Astrocyte (in vitro differentiated cells and primary cell): ENCODE measurements around the gene GABBR2.

Source experiments
- EZH2 ChIP-seq: IDR thresholded peaks from 2 replicates; pipeline ENCODE4 v1.6.1; 2012; ENCODE audit warnings: mild to moderate bottlenecking, low read length, inconsistent platforms; ENCODE audit not compliant: insufficient read depth
- TF ChIP-seq, protein P1 (sequence below): IDR thresholded peaks from 2 replicates; pipeline ENCODE4 v1.5.1; 2011; ENCODE audit warnings: low read depth, mild to moderate bottlenecking, inconsistent platforms, low read length, moderate library complexity; ENCODE audit not compliant: insufficient read depth

DNA sequence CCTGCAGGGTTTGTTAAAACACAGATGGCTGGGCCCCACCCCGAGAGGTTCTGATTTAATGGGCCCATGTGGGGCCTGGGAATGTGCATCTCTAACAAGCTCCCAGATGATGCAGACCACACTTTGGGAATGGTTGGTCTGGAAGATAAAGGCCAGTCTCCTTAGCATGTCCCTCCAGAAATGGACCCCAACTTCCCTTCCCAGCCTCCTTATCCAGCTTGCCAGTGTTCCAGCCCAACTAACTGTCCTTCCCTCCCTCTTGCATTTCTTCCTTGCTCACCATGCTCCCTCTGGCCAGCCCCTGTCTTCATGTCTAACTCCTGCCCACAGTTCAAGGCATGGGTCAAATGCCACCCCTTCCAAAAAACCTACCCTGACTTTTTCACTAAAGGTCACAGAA lies 257.2 kb downstream of the GABBR2 start:
- TF ChIP-seq, protein P1, sequence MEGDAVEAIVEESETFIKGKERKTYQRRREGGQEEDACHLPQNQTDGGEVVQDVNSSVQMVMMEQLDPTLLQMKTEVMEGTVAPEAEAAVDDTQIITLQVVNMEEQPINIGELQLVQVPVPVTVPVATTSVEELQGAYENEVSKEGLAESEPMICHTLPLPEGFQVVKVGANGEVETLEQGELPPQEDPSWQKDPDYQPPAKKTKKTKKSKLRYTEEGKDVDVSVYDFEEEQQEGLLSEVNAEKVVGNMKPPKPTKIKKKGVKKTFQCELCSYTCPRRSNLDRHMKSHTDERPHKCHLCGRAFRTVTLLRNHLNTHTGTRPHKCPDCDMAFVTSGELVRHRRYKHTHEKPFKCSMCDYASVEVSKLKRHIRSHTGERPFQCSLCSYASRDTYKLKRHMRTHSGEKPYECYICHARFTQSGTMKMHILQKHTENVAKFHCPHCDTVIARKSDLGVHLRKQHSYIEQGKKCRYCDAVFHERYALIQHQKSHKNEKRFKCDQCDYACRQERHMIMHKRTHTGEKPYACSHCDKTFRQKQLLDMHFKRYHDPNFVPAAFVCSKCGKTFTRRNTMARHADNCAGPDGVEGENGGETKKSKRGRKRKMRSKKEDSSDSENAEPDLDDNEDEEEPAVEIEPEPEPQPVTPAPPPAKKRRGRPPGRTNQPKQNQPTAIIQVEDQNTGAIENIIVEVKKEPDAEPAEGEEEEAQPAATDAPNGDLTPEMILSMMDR, result no peak
- no peak for TF ChIP-seq EZH2
